Measurements from ENCODE around the gene PCK1. TPM values are rescaled to one million over a fixed set of nuclear protein-coding genes. Genes with fewer than 3 reads are reported as not detected.
A peak's percentile ranks its signal among the peaks of the same experiment; 100 is the strongest.

PCK1 gene
- total and polyA plus RNA-seq, 2 of the 13 experiments (the other 11 are each of a cell fraction or from before 2014, with no cell fraction given), result 6.5 to 12.6 TPM

DNA sequence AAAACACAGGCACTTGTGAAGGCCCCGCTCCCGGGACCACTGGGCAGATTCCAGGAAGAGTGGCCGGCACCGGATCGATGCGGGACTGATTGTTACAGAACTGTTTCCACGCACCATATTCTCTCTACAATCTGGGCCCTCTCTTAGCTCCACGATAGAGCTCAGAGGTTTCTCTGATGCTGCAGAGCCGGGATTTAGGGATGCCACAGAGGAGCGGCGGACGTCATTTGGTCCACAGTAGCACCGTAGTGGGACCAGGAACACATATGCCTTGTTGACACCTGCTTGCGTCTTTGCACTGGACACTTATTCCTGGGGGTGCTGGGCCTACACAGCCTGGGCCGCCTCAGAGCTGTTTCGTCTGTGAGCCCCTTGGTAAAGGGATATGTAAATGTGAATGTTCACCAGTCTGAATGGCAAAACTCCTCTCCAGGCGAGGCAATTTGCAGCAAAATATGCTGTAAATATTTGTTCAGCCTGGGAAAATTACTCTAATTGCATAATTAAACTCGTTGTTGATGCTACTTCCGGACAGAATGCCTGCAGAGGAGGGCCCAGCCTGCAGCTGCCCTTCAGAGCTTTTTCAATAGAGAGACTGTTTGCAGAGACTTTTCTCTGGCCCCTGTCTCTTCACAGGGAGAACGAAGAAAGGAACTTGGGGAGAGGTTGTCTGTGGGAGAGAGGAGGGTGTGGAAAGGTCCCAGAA is 9.4 kb downstream of the PCK1 start (continued):
- TF ChIP-seq, protein P1, sequence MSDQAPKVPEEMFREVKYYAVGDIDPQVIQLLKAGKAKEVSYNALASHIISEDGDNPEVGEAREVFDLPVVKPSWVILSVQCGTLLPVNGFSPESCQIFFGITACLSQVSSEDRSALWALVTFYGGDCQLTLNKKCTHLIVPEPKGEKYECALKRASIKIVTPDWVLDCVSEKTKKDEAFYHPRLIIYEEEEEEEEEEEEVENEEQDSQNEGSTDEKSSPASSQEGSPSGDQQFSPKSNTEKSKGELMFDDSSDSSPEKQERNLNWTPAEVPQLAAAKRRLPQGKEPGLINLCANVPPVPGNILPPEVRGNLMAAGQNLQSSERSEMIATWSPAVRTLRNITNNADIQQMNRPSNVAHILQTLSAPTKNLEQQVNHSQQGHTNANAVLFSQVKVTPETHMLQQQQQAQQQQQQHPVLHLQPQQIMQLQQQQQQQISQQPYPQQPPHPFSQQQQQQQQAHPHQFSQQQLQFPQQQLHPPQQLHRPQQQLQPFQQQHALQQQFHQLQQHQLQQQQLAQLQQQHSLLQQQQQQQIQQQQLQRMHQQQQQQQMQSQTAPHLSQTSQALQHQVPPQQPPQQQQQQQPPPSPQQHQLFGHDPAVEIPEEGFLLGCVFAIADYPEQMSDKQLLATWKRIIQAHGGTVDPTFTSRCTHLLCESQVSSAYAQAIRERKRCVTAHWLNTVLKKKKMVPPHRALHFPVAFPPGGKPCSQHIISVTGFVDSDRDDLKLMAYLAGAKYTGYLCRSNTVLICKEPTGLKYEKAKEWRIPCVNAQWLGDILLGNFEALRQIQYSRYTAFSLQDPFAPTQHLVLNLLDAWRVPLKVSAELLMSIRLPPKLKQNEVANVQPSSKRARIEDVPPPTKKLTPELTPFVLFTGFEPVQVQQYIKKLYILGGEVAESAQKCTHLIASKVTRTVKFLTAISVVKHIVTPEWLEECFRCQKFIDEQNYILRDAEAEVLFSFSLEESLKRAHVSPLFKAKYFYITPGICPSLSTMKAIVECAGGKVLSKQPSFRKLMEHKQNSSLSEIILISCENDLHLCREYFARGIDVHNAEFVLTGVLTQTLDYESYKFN (CRISPR knock-in tag; conservative IDR thresholded peaks at IDR 0.05), result 0 out of 2 replicates have a peak, but pooled peaks have one; percentile 29
- TF ChIP-seq ZBTB1 (CRISPR knock-in tag; IDR thresholded peaks at IDR 0.05; ENCODE audit: borderline replicate concordance) (no peak), ELF3 (CRISPR knock-in tag; IDR thresholded peaks at IDR 0.05) (peak; percentile 46; the same call in 1 of the 2 replicates), FOXA3 (CRISPR knock-in tag; IDR thresholded peaks at IDR 0.05) (peak; percentile 56; the same call in 1 of the 2 replicates), ISL2 (CRISPR knock-in tag; IDR thresholded peaks at IDR 0.05) (no peak), ZNF121 (CRISPR knock-in tag; IDR thresholded peaks at IDR 0.05) (no peak), ELF4 (CRISPR knock-in tag; IDR thresholded peaks at IDR 0.05; ENCODE audit: borderline replicate concordance) (no peak), ZFP36L2 (CRISPR knock-in tag; IDR thresholded peaks at IDR 0.05) (no peak), RXRB (CRISPR knock-in tag; IDR thresholded peaks at IDR 0.05; ENCODE audit: borderline replicate concordance) (no peak), ZNF598 (CRISPR knock-in tag; IDR thresholded peaks at IDR 0.05; ENCODE audit: borderline replicate concordance) (0 out of 2 replicates have a peak, but pooled peaks have one; percentile 22), CEBPG (CRISPR knock-in tag; IDR thresholded peaks at IDR 0.05) (0 out of 2 replicates have a peak, but pooled peaks have one; percentile 9), SRY (CRISPR knock-in tag; IDR thresholded peaks at IDR 0.05) (no peak), ZNF451 (CRISPR knock-in tag; IDR thresholded peaks at IDR 0.05) (no peak)
- TF ChIP-seq, protein P2, sequence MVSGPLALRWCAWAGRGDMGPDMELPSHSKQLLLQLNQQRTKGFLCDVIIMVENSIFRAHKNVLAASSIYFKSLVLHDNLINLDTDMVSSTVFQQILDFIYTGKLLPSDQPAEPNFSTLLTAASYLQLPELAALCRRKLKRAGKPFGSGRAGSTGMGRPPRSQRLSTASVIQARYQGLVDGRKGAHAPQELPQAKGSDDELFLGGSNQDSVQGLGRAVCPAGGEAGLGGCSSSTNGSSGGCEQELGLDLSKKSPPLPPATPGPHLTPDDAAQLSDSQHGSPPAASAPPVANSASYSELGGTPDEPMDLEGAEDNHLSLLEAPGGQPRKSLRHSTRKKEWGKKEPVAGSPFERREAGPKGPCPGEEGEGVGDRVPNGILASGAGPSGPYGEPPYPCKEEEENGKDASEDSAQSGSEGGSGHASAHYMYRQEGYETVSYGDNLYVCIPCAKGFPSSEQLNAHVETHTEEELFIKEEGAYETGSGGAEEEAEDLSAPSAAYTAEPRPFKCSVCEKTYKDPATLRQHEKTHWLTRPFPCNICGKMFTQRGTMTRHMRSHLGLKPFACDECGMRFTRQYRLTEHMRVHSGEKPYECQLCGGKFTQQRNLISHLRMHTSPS (CRISPR knock-in tag; IDR thresholded peaks at IDR 0.05; ENCODE audit: low read depth), result 0 out of 2 replicates have a peak, but pooled peaks have one; percentile 22
- TF ChIP-seq, protein P3, sequence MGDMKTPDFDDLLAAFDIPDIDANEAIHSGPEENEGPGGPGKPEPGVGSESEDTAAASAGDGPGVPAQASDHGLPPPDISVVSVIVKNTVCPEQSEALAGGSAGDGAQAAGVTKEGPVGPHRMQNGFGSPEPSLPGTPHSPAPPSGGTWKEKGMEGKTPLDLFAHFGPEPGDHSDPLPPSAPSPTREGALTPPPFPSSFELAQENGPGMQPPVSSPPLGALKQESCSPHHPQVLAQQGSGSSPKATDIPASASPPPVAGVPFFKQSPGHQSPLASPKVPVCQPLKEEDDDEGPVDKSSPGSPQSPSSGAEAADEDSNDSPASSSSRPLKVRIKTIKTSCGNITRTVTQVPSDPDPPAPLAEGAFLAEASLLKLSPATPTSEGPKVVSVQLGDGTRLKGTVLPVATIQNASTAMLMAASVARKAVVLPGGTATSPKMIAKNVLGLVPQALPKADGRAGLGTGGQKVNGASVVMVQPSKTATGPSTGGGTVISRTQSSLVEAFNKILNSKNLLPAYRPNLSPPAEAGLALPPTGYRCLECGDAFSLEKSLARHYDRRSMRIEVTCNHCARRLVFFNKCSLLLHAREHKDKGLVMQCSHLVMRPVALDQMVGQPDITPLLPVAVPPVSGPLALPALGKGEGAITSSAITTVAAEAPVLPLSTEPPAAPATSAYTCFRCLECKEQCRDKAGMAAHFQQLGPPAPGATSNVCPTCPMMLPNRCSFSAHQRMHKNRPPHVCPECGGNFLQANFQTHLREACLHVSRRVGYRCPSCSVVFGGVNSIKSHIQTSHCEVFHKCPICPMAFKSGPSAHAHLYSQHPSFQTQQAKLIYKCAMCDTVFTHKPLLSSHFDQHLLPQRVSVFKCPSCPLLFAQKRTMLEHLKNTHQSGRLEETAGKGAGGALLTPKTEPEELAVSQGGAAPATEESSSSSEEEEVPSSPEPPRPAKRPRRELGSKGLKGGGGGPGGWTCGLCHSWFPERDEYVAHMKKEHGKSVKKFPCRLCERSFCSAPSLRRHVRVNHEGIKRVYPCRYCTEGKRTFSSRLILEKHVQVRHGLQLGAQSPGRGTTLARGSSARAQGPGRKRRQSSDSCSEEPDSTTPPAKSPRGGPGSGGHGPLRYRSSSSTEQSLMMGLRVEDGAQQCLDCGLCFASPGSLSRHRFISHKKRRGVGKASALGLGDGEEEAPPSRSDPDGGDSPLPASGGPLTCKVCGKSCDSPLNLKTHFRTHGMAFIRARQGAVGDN (CRISPR knock-in tag; IDR thresholded peaks at IDR 0.05), result peak; percentile 40
- TF ChIP-seq, protein P4, sequence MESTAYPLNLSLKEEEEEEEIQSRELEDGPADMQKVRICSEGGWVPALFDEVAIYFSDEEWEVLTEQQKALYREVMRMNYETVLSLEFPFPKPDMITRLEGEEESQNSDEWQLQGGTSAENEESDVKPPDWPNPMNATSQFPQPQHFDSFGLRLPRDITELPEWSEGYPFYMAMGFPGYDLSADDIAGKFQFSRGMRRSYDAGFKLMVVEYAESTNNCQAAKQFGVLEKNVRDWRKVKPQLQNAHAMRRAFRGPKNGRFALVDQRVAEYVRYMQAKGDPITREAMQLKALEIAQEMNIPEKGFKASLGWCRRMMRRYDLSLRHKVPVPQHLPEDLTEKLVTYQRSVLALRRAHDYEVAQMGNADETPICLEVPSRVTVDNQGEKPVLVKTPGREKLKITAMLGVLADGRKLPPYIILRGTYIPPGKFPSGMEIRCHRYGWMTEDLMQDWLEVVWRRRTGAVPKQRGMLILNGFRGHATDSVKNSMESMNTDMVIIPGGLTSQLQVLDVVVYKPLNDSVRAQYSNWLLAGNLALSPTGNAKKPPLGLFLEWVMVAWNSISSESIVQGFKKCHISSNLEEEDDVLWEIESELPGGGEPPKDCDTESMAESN (CRISPR knock-in tag; conservative IDR thresholded peaks at IDR 0.05), result 0 out of 2 replicates have a peak, but pooled peaks have one; percentile 33
